ENCODE results near the gene GNG7.

DNA sequence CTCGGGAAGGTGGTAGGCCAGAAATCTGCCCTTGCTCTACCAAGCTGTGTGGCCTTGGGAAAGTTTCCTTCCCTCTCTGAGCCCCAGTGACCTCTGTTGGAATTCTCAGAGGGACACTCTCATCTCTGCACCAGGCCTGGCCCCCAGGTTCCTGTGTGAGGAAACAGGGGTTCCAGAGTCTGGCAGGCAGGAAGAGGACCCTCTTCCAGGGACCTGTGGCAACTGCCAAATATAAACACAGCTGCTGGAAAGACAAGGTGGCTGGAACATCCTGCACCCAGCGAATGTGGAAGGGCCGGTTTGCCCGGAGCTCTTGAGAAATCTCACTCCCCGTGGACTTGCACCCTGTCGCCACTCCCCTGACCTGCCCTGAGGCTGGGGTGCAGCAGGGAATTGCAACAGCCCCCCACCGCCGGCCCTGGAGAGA, 173.8 kb downstream of the GNG7 start:
- no peak for TF ChIP-seq EZH2 (IDR thresholded peaks at IDR 0.05)
- TF ChIP-seq POLR2AphosphoS5 (IDR thresholded peaks at IDR 0.05; ENCODE audit: borderline replicate concordance, low read depth, low read length): no peak
